ENCODE results near the gene RUSC1. TPM values are rescaled to one million over a fixed set of nuclear protein-coding genes. Genes with fewer than 3 reads are reported as not detected.
A peak's percentile ranks its signal among the peaks of the same experiment; 100 is the strongest.

The RUSC1 gene
- total RNA-seq, 4 donors from 2014 or later, result 13.8 to 49.1 (median 35.9) TPM

- Histone ChIP-seq H3K4me1 (peaks cover 3 to 10% of the 10 kb centered on the region in 2 donors), H3K36me3 (no peaks in the 10 kb centered on the region), H3K4me3 (peak within 1 kb of the TSS; percentile 50 to 72), H3K9me3 (no peaks in the 10 kb centered on the region), H3K27ac (peak within 1 kb of the TSS; percentile 72 to 73), H3K27me3 (no peaks in the 10 kb centered on the region)
- intact Hi-C loops (cut with DNase I; ENCODE audit: low total_unique reads), result loop anchor here (5.0 kb wide), 1 partner anchor 45 kb away; the partner anchor contains the start of gene RUSC1
- peak; percentile 98 to 99 for DNase-seq
- peak; percentile 51 to 81 (median 80) for TF ChIP-seq CTCF (IDR thresholded peaks at IDR 0.05)
- TF ChIP-seq POLR2A (IDR thresholded peaks at IDR 0.05), result no peak
Measured at GRCh38 chr1:155277070-155277901, 43.4 kb upstream of the RUSC1 start, which contains the start of gene HCN3. Gene HCN3 (plus strand): TSS chr1:155277463. CDS start chr1:155277591, 128 bp downstream.

- H3K27me3 ChIP-seq, result no peaks in the 10 kb centered on the region
- H3K27ac ChIP-seq, result peak overlapping the region; percentile 72 to 73
- H3K4me1 ChIP-seq, result peaks cover 0 to 10% of the 10 kb centered on the region in 2 donors
- peak; percentile 58 to 59 for DNase-seq
- H3K9me3 ChIP-seq, result no peaks in the 10 kb centered on the region
- TF ChIP-seq CTCF (IDR thresholded peaks at IDR 0.05), result peak in 2 of 4 experiments; percentile 29 to 30
- no peak for TF ChIP-seq POLR2A (IDR thresholded peaks at IDR 0.05)
- peak overlapping the region; percentile 50 to 72 for H3K4me3 ChIP-seq
- H3K36me3 ChIP-seq, result no peaks in the 10 kb centered on the region
- intact Hi-C loops (cut with DNase I; ENCODE audit: low total_unique reads), result loop anchor here (5.0 kb wide), 1 partner anchor 44 kb away; the partner anchor contains the start of gene RUSC1
Measured at GRCh38 chr1:155277902-155278688, 42.6 kb upstream of the RUSC1 start.

- no peaks in the 10 kb centered on the region for H3K27me3 ChIP-seq
- peaks cover 0 to 10% of the 10 kb centered on the region in 2 donors for H3K4me1 ChIP-seq
- no peaks in the 10 kb centered on the region for H3K36me3 ChIP-seq
- no peaks in the 10 kb centered on the region for H3K9me3 ChIP-seq
- intact Hi-C loops (cut with DNase I; ENCODE audit: low total_unique reads), result loop anchor here (5.0 kb wide), 1 partner anchor 44 kb away; the partner anchor contains the start of gene RUSC1
- no peak for DNase-seq
- H3K27ac ChIP-seq, result no peak overlapping the region
- TF ChIP-seq POLR2A (IDR thresholded peaks at IDR 0.05) (no peak), CTCF (IDR thresholded peaks at IDR 0.05) (no peak)
- no peak overlapping the region for H3K4me3 ChIP-seq
Measured at GRCh38 chr1:155278689-155279160, 42.0 kb upstream of the RUSC1 start.

GRCh38 chr1:155279268-155279667 is 41.4 kb upstream of the RUSC1 start:
- DNase-seq, result no peak
- intact Hi-C loops (cut with DNase I; ENCODE audit: low total_unique reads), result loop anchor here (5.0 kb wide), 1 partner anchor 43 kb away; the partner anchor contains the start of gene RUSC1
- TF ChIP-seq CTCF (IDR thresholded peaks at IDR 0.05) (no peak), POLR2A (IDR thresholded peaks at IDR 0.05) (no peak)
- Histone ChIP-seq H3K4me3 (no peak overlapping the region), H3K27ac (no peak overlapping the region), H3K4me1 (peaks cover 0 to 10% of the 10 kb centered on the region in 2 donors), H3K27me3 (no peaks in the 10 kb centered on the region), H3K9me3 (no peaks in the 10 kb centered on the region), H3K36me3 (no peaks in the 10 kb centered on the region)

Data from uterus (tissue), 4 donors.